Measurements from ENCODE around the gene GHDC.
A peak's percentile ranks its signal among the peaks of the same experiment; 100 is the strongest.

Gene GHDC

DNA sequence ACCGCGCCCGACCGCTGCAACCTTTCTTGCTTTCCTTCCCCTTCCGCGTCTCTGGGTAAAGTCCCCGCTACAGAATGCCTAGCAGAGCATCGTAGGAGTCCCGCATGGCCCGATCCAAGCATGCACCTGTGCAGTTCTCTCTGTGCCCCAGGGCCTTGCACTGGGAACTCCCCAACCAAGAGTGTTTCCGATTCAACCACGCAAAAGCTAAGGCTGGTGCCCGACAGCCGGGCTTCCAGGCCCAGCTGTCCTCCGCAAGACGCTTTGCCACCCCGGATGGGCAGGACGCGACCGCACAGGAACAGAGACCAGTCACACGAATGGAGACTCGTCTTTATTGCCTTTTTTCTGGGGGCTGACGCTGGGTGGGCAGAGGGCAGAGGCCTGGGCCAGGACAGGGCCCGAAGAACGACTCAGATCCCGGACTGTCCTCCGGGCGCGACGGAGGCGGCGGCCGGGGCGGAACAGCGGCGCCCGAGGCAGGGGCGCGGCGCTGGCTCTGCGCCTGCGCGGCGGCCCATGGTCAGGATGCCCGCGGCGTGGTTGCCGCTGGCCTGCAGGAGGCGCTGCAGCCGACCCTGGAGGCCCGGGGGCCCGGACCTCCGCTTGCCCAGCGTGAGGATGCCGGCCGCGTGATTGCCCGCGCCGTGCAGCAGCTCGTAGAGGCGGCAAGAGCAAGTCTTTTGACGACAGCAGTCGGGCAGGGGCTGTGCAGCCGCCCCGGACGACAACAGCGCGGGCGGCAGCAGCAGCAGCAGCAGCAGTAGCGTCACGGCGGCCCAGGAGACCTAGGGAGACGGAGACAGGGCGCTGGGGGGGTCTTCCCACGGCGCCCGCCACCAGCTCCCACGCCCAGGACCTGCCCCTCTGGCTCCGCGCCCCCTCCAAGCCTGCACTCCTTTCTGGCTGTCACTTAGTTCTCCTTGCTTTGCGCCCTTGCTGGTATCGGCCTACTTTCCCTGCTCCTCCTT lies 10.3 kb downstream of the GHDC start:
- peak; percentile 59 to 70 for DNase-seq (ENCODE audit: low read depth in 2 of 2)

DNA sequence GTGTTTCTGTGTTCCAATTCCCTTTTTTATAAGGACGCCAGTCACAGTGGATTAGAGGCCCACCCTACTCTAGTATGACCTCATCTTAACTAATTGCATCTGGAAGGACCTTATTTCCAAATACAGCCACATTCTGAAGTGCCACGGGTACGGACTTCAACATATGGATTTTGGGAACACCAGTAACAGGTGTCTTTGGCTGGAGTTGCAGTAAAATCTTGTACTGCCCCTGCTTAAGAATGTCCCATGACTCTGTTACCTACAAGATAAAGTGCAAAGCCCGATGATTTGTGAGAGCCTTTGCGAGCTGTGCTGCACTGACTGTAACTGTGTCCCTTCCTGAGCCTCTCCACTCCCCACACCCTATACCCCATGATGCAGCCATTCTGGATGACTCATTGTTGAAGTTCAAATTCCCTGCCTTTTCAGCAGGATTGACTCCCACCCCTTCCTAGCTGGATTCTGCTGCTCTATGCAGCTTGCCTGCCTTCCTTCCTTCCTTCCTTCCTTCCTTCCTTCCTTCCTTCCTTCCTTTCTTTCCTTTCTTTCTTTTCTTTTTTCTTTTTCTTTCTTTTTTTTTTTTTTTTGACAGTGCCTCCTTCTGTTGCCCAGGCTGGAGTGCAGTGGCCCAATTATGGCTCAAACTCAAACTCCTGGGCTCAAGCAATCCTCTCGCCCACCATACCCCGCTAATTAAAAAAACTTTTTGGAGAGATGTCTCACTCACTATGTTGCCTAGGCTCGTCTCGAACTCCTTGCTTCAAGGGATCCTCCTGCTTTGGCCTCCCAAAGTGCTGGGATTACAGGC lies 11.2 kb downstream of the GHDC start:
- no peak for DNase-seq (ENCODE audit: low read depth in 2 of 2)

DNA sequence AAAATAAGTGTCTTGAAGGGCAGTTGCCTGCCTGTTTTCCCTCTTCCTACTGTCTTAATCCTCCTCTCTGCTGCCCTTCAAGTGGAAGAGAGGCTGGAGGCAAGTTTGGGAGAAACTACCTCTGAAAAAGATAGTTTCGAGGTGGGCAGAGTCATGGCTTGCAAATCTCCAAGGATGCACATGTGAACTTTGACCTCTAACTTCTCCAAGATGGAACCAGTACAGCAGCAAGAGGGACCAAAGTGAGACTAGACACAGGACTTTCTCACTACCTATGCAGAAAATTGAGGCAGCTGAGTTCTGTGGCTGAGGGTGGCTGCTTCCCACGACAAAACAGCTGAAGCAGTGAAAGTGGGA lies 12.5 kb downstream of the GHDC start:
- no peak for DNase-seq (ENCODE audit: low read depth in 2 of 2)

GRCh38 chr17:42180922-42181850 lies 13.1 kb downstream of the GHDC start, which contains the start of gene KCNH4:
Gene KCNH4, minus strand, starts transcription at chr17:42181142. Its CDS starts 197 bp downstream, at chr17:42180945.
- DNase-seq (ENCODE audit: low read depth in 2 of 2), result peak; percentile 78 to 87

- DNase-seq (ENCODE audit: low read depth in 2 of 2), result no peak
These were observed 13.8 kb downstream of the GHDC start for GRCh38 chr17:42180411-42180921.

DNA sequence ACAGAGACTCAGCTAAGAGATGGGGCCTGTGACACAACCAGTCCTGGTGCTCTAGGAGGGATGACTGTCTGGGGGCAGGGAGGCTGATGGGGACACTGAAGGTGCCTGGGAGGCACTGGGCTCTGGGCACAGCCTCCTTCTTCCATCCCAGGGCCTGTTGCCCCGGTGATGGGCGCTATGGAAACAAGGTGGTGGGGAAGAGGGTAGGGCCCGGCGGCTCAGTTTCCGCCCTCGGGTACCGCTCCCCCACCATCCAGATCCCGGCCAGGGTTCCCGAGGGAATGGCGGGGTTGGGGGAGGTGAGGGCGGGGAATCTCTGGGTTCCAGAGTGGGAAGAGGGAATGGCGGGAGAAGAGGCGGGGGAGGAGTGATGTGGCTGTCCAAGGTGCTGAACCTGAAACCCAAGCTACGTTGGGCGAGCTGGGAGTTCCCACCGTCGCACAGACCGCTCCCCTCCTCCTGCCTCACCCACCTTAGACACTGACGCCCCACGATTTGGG lies 14.3 kb downstream of the GHDC start:
- DNase-seq (ENCODE audit: low read depth in 2 of 2), result peak in 1 of 2 experiments; percentile 24

DNA sequence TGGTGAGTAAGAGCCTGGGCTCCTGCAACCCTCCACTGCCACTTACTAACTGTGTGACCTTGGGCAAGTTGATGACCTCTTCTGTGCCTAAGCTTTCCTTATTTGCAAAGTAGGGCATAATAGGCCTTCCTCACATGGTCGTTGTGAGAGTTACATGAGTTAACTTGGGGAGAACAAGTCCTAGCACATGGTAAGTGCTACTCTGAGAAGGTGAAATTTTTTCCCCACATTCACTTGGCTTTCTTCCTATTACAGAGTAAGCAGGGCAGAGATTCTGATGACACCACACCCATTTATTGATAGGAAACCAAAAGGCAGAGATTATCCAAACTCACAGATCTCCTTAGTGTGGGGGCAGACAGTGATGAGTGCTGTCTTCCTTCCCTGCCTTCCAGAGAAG lies 15.0 kb downstream of the GHDC start:
- DNase-seq (ENCODE audit: low read depth in 2 of 2), result no peak

- no peak for DNase-seq (ENCODE audit: low read depth in 2 of 2)
These were observed 15.5 kb downstream of the GHDC start for GRCh38 chr17:42178817-42179216.

GRCh38 chr17:42177684-42178083 lies 16.6 kb downstream of the GHDC start:
- DNase-seq (ENCODE audit: low read depth in 2 of 2), result no peak

- DNase-seq (ENCODE audit: low read depth in 2 of 2), result no peak
These were observed 20.0 kb downstream of the GHDC start for GRCh38 chr17:42174126-42174783.

DNA sequence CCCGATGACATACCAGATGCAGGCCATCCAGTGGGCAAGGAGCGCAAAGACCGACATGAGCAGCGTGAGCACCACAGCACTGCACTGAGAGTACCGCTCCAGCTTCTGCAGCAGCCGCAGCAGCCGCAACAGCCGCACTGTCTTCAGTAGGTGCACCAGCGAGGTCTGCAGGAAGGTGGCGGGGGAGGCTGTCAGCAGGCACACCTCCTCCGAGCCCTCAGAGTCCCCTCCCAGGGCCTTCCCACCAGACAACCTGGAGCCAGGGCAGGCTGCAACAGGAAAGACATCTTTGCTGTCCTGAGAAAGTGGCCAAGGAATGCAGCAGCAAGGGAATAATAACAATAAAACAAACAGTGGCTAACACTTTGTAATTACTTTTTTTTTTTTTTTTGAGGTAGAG lies 22.5 kb downstream of the GHDC start:
- no peak for DNase-seq (ENCODE audit: low read depth in 2 of 2)

DNA sequence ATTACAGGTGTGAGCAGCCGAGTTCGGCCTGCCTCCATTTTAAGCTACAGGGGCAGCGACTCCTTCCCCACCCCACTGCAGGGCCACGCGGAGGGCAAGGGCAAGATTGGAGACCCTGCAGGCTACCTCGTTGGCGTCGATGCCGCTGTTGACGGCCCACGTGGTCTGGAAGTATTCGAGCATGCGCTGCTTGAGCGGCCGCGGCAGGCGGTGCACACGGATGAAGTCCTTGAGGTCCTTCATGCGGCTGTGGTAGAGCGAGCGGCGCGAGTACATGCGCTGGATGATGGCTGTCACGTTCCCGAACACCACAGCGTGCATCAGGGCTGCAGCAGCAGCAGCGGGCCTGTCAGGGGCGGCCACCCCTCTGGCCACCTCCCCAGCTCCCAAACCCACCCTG lies 24.9 kb downstream of the GHDC start:
- DNase-seq (ENCODE audit: low read depth in 2 of 2), result no peak

- no peak for DNase-seq (ENCODE audit: low read depth in 2 of 2)
These were observed 26.5 kb downstream of the GHDC start for GRCh38 chr17:42167807-42168206.

GRCh38 chr17:42166196-42166763 lies 28.0 kb downstream of the GHDC start:
- no peak for DNase-seq (ENCODE audit: low read depth in 2 of 2)

GRCh38 chr17:42165751-42166150 lies 28.5 kb downstream of the GHDC start:
- no peak for DNase-seq (ENCODE audit: low read depth in 2 of 2)

- DNase-seq (ENCODE audit: low read depth in 2 of 2), result no peak
These were observed 30.4 kb downstream of the GHDC start for GRCh38 chr17:42163696-42164407.

GRCh38 chr17:42163113-42163512 lies 31.2 kb downstream of the GHDC start:
- DNase-seq (ENCODE audit: low read depth in 2 of 2), result peak in 1 of 2 experiments; percentile 46

GRCh38 chr17:42160531-42160910 lies 33.8 kb downstream of the GHDC start:
- no peak for DNase-seq (ENCODE audit: low read depth in 2 of 2)

DNA sequence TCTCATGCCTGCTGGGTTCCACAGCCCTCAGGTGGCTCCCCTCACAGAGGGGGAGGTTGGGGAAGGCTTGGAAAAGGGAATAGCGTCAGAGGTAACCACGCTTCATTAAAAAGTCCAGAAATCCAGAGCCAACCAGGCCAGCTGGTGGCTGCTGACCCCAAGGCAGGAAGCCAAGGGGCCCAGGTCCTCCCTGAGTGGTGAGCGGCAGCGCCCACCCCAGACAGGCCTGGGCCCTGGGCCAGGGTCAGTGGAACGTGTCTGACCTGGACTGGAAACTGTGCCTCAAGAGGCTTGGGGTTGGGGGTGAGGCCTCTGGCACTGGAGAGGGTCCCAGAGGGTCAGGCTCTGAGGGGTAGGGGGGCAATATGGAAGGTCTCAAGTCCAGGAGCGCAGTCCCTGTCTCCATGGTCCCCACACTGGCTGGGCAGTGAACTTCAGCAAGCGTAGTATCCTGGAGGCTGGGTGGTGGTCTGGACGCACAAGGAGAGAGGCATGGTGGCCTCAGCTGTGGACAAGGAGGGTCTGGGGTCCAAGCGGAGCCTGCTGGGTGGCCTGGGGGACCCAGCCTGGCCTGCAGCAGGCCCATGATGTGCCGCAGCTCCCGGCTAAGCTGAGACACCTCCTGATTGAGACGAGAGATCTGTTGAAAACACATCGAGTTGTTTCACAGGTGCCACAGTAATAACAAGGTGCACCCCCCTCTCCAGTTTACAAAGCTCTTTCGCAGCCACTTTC lies 34.3 kb downstream of the GHDC start:
- no peak for DNase-seq (ENCODE audit: low read depth in 2 of 2)
